HFFc6 (cell line): ENCODE measurements around the gene MAT1A. TPM values are rescaled to one million over a fixed set of nuclear protein-coding genes. Genes with fewer than 3 reads are reported as not detected.
"Not testable (repeated sequence)": the region's sequence is repeated elsewhere in the genome, so short reads cannot be mapped to it uniquely, and the experiment has no call there.

Source experiments
- DNase-seq: peaks from one replicate; pipeline ENCODE4 v3.0.0-alpha.2; 2018
- H3K27ac Mint-ChIP-seq: 2 replicates; pipeline ENCODE4 v1.8.0; 2020; ENCODE audit warnings: mild to moderate bottlenecking, mixed read lengths
- H3K27me3 Mint-ChIP-seq: 2 replicates; pipeline ENCODE4 v1.8.0; 2021; ENCODE audit warnings: mild to moderate bottlenecking, moderate library complexity, mixed read lengths; ENCODE audit not compliant: insufficient read depth
- H3K36me3 Mint-ChIP-seq: 2 replicates; pipeline ENCODE4 v1.8.0; 2021; ENCODE audit warnings: low read depth, mixed read lengths
- H3K4me1 Mint-ChIP-seq: 2 replicates; pipeline ENCODE4 v1.8.0; 2020; ENCODE audit warnings: low read depth, mixed read lengths
- H3K4me3 Mint-ChIP-seq: 2 replicates; pipeline ENCODE4 v1.8.0; 2020; ENCODE audit warnings: mild to moderate bottlenecking, moderate library complexity, mixed read lengths
- H3K9me3 Mint-ChIP-seq: 2 replicates; pipeline ENCODE4 v1.8.0; 2020; ENCODE audit warnings: mild to moderate bottlenecking, mixed read lengths
- CTCF ChIP-seq: fragments of 200-600 bp; sonication (generic); IDR thresholded peaks from 2 replicates; pipeline ENCODE4 v1.5.0; 2021; ENCODE audit warnings: antibody characterized with exemption, mild to moderate bottlenecking
- total RNA-seq, 6 experiments: library from RNA; stranded (reverse); fragmentation: NEBNext Ultra II Directional; extraction: Animal tissue kit (Norgen Biotek cat#: 25700); gene quantifications; 2 replicates in 1 of 6; 3 replicates in 5 of 6; pipeline ENCODE4 v1.2.3, GENCODE V29; 2021

Gene MAT1A
- total RNA-seq, 6 experiments from 2014 or later: not detected

- Mint-ChIP-seq H3K27me3 (peaks cover 1% of the 10 kb centered on the region), H3K4me1 (peaks cover 24% of the 10 kb centered on the region), H3K4me3 (no peak overlapping the region), H3K9me3 (no peaks in the 10 kb centered on the region), H3K36me3 (no peaks in the 10 kb centered on the region), H3K27ac (no peak overlapping the region; the same call in 1 of the 2 replicates)
- TF ChIP-seq CTCF: no peak
- DNase-seq: no peak
Observed at GRCh38 chr10:80253266-80253962, 36.0 kb downstream of the MAT1A start.

GRCh38 chr10:80252296-80252887 is 37.1 kb downstream of the MAT1A start:
- H3K27ac Mint-ChIP-seq: peak overlapping the region; percentile 36
- peaks cover 4% of the 10 kb centered on the region for H3K27me3 Mint-ChIP-seq
- H3K4me1 Mint-ChIP-seq: peaks cover 24% of the 10 kb centered on the region
- DNase-seq: no peak
- no peaks in the 10 kb centered on the region for H3K9me3 Mint-ChIP-seq
- TF ChIP-seq CTCF: no peak
- no peak overlapping the region for H3K4me3 Mint-ChIP-seq
- no peaks in the 10 kb centered on the region for H3K36me3 Mint-ChIP-seq

GRCh38 chr10:80251703-80252280 is 37.7 kb downstream of the MAT1A start:
- not testable (repeated sequence) for H3K27me3 Mint-ChIP-seq, DNase-seq, H3K4me3 Mint-ChIP-seq, H3K9me3 Mint-ChIP-seq, H3K36me3 Mint-ChIP-seq
- H3K4me1 Mint-ChIP-seq: peaks cover 24% of the 10 kb centered on the region
- H3K27ac Mint-ChIP-seq: peak overlapping the region; percentile 44; the same call in 1 of the 2 replicates

GRCh38 chr10:80250399-80250798 is 39.1 kb downstream of the MAT1A start:
- H3K36me3 Mint-ChIP-seq, DNase-seq, H3K27ac Mint-ChIP-seq, H3K4me3 Mint-ChIP-seq, H3K9me3 Mint-ChIP-seq: not testable (repeated sequence)
- Mint-ChIP-seq H3K27me3 (peaks cover 12% of the 10 kb centered on the region), H3K4me1 (peaks cover 24% of the 10 kb centered on the region)
- peak; percentile 15; the same call in 1 of the 2 replicates for TF ChIP-seq CTCF

- not testable (repeated sequence) for H3K4me3 Mint-ChIP-seq, DNase-seq, H3K9me3 Mint-ChIP-seq, H3K36me3 Mint-ChIP-seq, H3K27ac Mint-ChIP-seq
- peaks cover 14% of the 10 kb centered on the region for H3K27me3 Mint-ChIP-seq
- peaks cover 24% of the 10 kb centered on the region for H3K4me1 Mint-ChIP-seq
Observed at GRCh38 chr10:80249906-80250305, 39.6 kb downstream of the MAT1A start.

GRCh38 chr10:80247611-80248010 is 41.8 kb downstream of the MAT1A start:
- DNase-seq, H3K9me3 Mint-ChIP-seq, H3K36me3 Mint-ChIP-seq, H3K4me3 Mint-ChIP-seq, H3K27ac Mint-ChIP-seq: not testable (repeated sequence)
- Mint-ChIP-seq H3K27me3 (peaks cover 17% of the 10 kb centered on the region), H3K4me1 (peaks cover 19% of the 10 kb centered on the region)

- H3K4me1 Mint-ChIP-seq, DNase-seq, H3K36me3 Mint-ChIP-seq, H3K27ac Mint-ChIP-seq, H3K9me3 Mint-ChIP-seq, H3K4me3 Mint-ChIP-seq: not testable (repeated sequence)
- peaks cover 19% of the 10 kb centered on the region for H3K27me3 Mint-ChIP-seq
Observed at GRCh38 chr10:80244371-80244770, 45.1 kb downstream of the MAT1A start.

GRCh38 chr10:80242341-80242740 is 47.1 kb downstream of the MAT1A start:
- not testable (repeated sequence) for DNase-seq, H3K36me3 Mint-ChIP-seq, H3K9me3 Mint-ChIP-seq, H3K4me1 Mint-ChIP-seq, H3K27ac Mint-ChIP-seq, H3K4me3 Mint-ChIP-seq
- peaks cover 17% of the 10 kb centered on the region for H3K27me3 Mint-ChIP-seq
